MM.1S (cell line): ENCODE data around the gene MAP2K4.

Experiments
- DNase-seq: peaks from one replicate; pipeline ENCODE4 v3.0.0-alpha.2; 2015
- H2AFZ ChIP-seq: fragments of 300-600 bp; sonication (generic); 2 replicates; pipeline ENCODE4 v1.6.0; 2016; ENCODE audit warnings: antibody characterized with exemption, low read length
- H3F3A ChIP-seq: fragments of 300-600 bp; sonication (generic); 2 replicates; pipeline ENCODE4 v1.6.1; 2016; ENCODE audit warnings: mild to moderate bottlenecking, antibody characterized with exemption, low read length, moderate library complexity, mixed read lengths; ENCODE audit not compliant: insufficient read depth
- H3K27ac ChIP-seq: fragments of 300-600 bp; sonication (generic); 2 replicates; pipeline ENCODE4 v1.5.1; 2016; ENCODE audit warnings: mild to moderate bottlenecking, low read length
- H3K27me3 ChIP-seq: fragments of 300-600 bp; sonication (generic); replicated peaks from 2 replicates; pipeline ENCODE4 v1.6.0; 2016; ENCODE audit warnings: low read length; ENCODE audit not compliant: insufficient read depth
- H3K36me3 ChIP-seq: fragments of 300-600 bp; sonication (generic); replicated peaks from 2 replicates; pipeline ENCODE4 v1.6.1; 2016; ENCODE audit warnings: mild to moderate bottlenecking, low read length, mixed read lengths; ENCODE audit not compliant: insufficient read depth
- H3K4me1 ChIP-seq: fragments of 300-600 bp; sonication (generic); 2 replicates; pipeline ENCODE4 v1.6.1; 2016; ENCODE audit warnings: low read length, mixed read lengths
- H3K4me2 ChIP-seq: fragments of 300-600 bp; sonication (generic); 2 replicates; pipeline ENCODE4 v1.6.0; 2016; ENCODE audit warnings: low read depth, low read length
- H3K4me3 ChIP-seq: fragments of 300-600 bp; sonication (generic); 2 replicates; pipeline ENCODE4 v1.5.1; 2016; ENCODE audit warnings: low read length, mixed read lengths
- H3K79me2 ChIP-seq: fragments of 300-600 bp; sonication (generic); 2 replicates; pipeline ENCODE4 v1.6.1; 2016; ENCODE audit warnings: mixed run types, low read length, mixed read lengths
- H3K9ac ChIP-seq: fragments of 300-600 bp; sonication (generic); 2 replicates; pipeline ENCODE4 v1.6.1; 2016; ENCODE audit warnings: low read length, mixed read lengths
- H3K9me2 ChIP-seq: fragments of 300-600 bp; sonication (generic); replicated peaks from 2 replicates; pipeline ENCODE4 v1.6.1; 2016; ENCODE audit warnings: mild to moderate bottlenecking, low read length, mixed read lengths; ENCODE audit not compliant: insufficient read depth
- H3K9me3 ChIP-seq: fragments of 300-600 bp; sonication (generic); replicated peaks from 2 replicates; pipeline ENCODE4 v1.6.1; 2016; ENCODE audit warnings: mild to moderate bottlenecking, low read length, mixed read lengths; ENCODE audit not compliant: insufficient read depth
- H4K20me1 ChIP-seq: fragments of 300-600 bp; sonication (generic); 2 replicates; pipeline ENCODE4 v1.6.1; 2016; ENCODE audit warnings: mild to moderate bottlenecking, low read length, moderate library complexity, mixed read lengths; ENCODE audit not compliant: insufficient read depth
- CTCF ChIP-seq: fragments of 300-600 bp; sonication (generic); IDR thresholded peaks from 2 replicates; pipeline ENCODE4 v1.5.1; 2016; ENCODE audit warnings: antibody characterized with exemption, low read length, mixed read lengths
- EZH2 ChIP-seq: fragments of 300-600 bp; sonication (generic); optimal IDR thresholded peaks from 2 replicates; pipeline ENCODE3; 2017; ENCODE audit warnings: low read depth, mild to moderate bottlenecking, antibody characterized with exemption, low read length, mixed read lengths
- EZH2phosphoT487 ChIP-seq: fragments of 300-600 bp; sonication (generic); IDR thresholded peaks from 2 replicates; pipeline ENCODE4 v1.6.1; 2018; ENCODE audit warnings: antibody characterized with exemption, low read length

MAP2K4 gene

GRCh38 chr17:12110906-12111305 is 90.2 kb downstream of the MAP2K4 start:
- TF ChIP-seq EZH2: no peak
- no peak for TF ChIP-seq EZH2phosphoT487
- TF ChIP-seq CTCF: no peak
- Histone ChIP-seq H3F3A (no peaks in the 10 kb centered on the region), H4K20me1 (no peaks in the 10 kb centered on the region), H3K9me2 (no peaks in the 10 kb centered on the region), H3K27ac (no peak overlapping the region), H2AFZ (no peak overlapping the region), H3K27me3 (no peaks in the 10 kb centered on the region), H3K4me3 (no peak overlapping the region), H3K79me2 (no peaks in the 10 kb centered on the region), H3K36me3 (no peaks in the 10 kb centered on the region; the same call in 1 of the 2 replicates), H3K9ac (no peak overlapping the region), H3K4me2 (no peak overlapping the region), H3K4me1 (no peaks in the 10 kb centered on the region), H3K9me3 (no peaks in the 10 kb centered on the region)
- no peak for DNase-seq

GRCh38 chr17:12113156-12113555 is 92.5 kb downstream of the MAP2K4 start:
- no peaks in the 10 kb centered on the region for H3K9me2 ChIP-seq
- H3K4me2 ChIP-seq: no peak overlapping the region
- H2AFZ ChIP-seq: no peak overlapping the region
- no peak overlapping the region for H3K9ac ChIP-seq
- H4K20me1 ChIP-seq: no peaks in the 10 kb centered on the region
- H3F3A ChIP-seq: no peaks in the 10 kb centered on the region
- H3K27ac ChIP-seq: no peak overlapping the region
- no peaks in the 10 kb centered on the region for H3K9me3 ChIP-seq
- TF ChIP-seq CTCF: no peak
- TF ChIP-seq EZH2: no peak
- no peak for TF ChIP-seq EZH2phosphoT487
- H3K27me3 ChIP-seq: no peaks in the 10 kb centered on the region
- no peaks in the 10 kb centered on the region for H3K79me2 ChIP-seq
- no peak for DNase-seq
- no peaks in the 10 kb centered on the region for H3K4me1 ChIP-seq
- H3K4me3 ChIP-seq: no peak overlapping the region
- no peaks in the 10 kb centered on the region; the same call in 1 of the 2 replicates for H3K36me3 ChIP-seq

- Histone ChIP-seq H3K4me1 (no peaks in the 10 kb centered on the region), H2AFZ (no peak overlapping the region), H3K9ac (no peak overlapping the region), H3K27ac (no peak overlapping the region), H4K20me1 (no peaks in the 10 kb centered on the region), H3K4me3 (no peak overlapping the region), H3K79me2 (no peaks in the 10 kb centered on the region), H3K9me3 (no peaks in the 10 kb centered on the region), H3K4me2 (no peak overlapping the region), H3K36me3 (no peaks in the 10 kb centered on the region; the same call in 1 of the 2 replicates), H3K9me2 (no peaks in the 10 kb centered on the region), H3K27me3 (no peaks in the 10 kb centered on the region), H3F3A (no peaks in the 10 kb centered on the region)
- TF ChIP-seq CTCF (no peak), EZH2 (no peak), EZH2phosphoT487 (no peak)
- DNase-seq: no peak
Measured at GRCh38 chr17:12114686-12115418, 94.2 kb downstream of the MAP2K4 start.
